SK-N-SH treated with all-trans-retinoic acid at 6 μM for 48 hours (cell line): ENCODE data around the gene RABGGTA.
A peak's percentile ranks its signal among the peaks of the same experiment; 100 is the strongest.

Source experiments
- ATAC-seq: fragments of 200-7000 bp; cut with Tn5 transposase; 3 replicates; pipeline ENCODE4 v1.9.1; 2020; ENCODE audit warnings: mild to moderate bottlenecking, moderate library complexity
- BACH2 ChIP-seq: fragments of 250-450 bp; sonication (Bioruptor Pico); IDR thresholded peaks from 2 replicates; pipeline ENCODE4 v1.9.0; 2021; ENCODE audit warnings: mild to moderate bottlenecking, borderline replicate concordance
- CREB5 ChIP-seq: fragments of 250-450 bp; sonication (Bioruptor Pico); IDR thresholded peaks from 2 replicates; pipeline ENCODE4 v1.5.1; 2020; ENCODE audit warnings: low read depth, mild to moderate bottlenecking, moderate library complexity
- CSDC2 ChIP-seq: fragments of 250-450 bp; sonication (Bioruptor Pico); IDR thresholded peaks from 2 replicates; pipeline ENCODE4 v1.5.0; 2020; ENCODE audit warnings: mild to moderate bottlenecking, moderate library complexity
- CSRNP3 ChIP-seq: fragments of 250-450 bp; sonication (Bioruptor Pico); IDR thresholded peaks from 2 replicates; pipeline ENCODE4 v1.5.1; 2021; ENCODE audit warnings: mild to moderate bottlenecking, moderate library complexity
- ESRRG ChIP-seq: fragments of 250-450 bp; sonication (Bioruptor Pico); IDR thresholded peaks from 2 replicates; pipeline ENCODE4 v1.6.1; 2021; ENCODE audit warnings: mild to moderate bottlenecking
- GLIS3 ChIP-seq: fragments of 250-450 bp; sonication (Bioruptor Pico); IDR thresholded peaks from 2 replicates; pipeline ENCODE4 v1.5.0; 2020; ENCODE audit warnings: mild to moderate bottlenecking, moderate library complexity
- ISL1 ChIP-seq: fragments of 250-450 bp; sonication (Bioruptor Pico); IDR thresholded peaks from 2 replicates; pipeline ENCODE4 v2.1.2; 2022; ENCODE audit warnings: mild to moderate bottlenecking, moderate library complexity
- OSR1 ChIP-seq: fragments of 250-450 bp; sonication (Bioruptor Pico); IDR thresholded peaks from 2 replicates; pipeline ENCODE4 v1.8.0; 2022; ENCODE audit warnings: moderate library complexity, mild to moderate bottlenecking, inconsistent platforms
- PATZ1 ChIP-seq: fragments of 250-450 bp; sonication (Bioruptor Pico); IDR thresholded peaks from 2 replicates; pipeline ENCODE4 v1.8.0; 2020; ENCODE audit warnings: mild to moderate bottlenecking, moderate library complexity, borderline replicate concordance
- POU6F1 ChIP-seq: fragments of 250-450 bp; sonication (Bioruptor Pico); IDR thresholded peaks from 2 replicates; pipeline ENCODE4 v1.8.0; 2021; ENCODE audit warnings: low read depth, mild to moderate bottlenecking, moderate library complexity, borderline replicate concordance
- PPARA ChIP-seq: fragments of 250-450 bp; sonication (Bioruptor Pico); IDR thresholded peaks from 2 replicates; pipeline ENCODE4 v1.5.0; 2020; ENCODE audit warnings: mild to moderate bottlenecking, borderline replicate concordance
- RARB ChIP-seq: fragments of 250-450 bp; sonication (Bioruptor Pico); IDR thresholded peaks from 2 replicates; pipeline ENCODE4 v1.8.0; 2021; ENCODE audit warnings: mild to moderate bottlenecking, moderate library complexity
- SNAI2 ChIP-seq: fragments of 250-450 bp; sonication (Bioruptor Pico); IDR thresholded peaks from 2 replicates; pipeline ENCODE4 v1.5.0; 2020; ENCODE audit warnings: mild to moderate bottlenecking, moderate library complexity
- TCF4 ChIP-seq: fragments of 250-450 bp; sonication (Bioruptor Pico); IDR thresholded peaks from 2 replicates; pipeline ENCODE4 v1.8.0; 2021; ENCODE audit warnings: mild to moderate bottlenecking, moderate library complexity, borderline replicate concordance
- TOX ChIP-seq: fragments of 250-450 bp; sonication (Bioruptor Pico); IDR thresholded peaks from 2 replicates; pipeline ENCODE4 v1.8.0; 2021; ENCODE audit warnings: mild to moderate bottlenecking, moderate library complexity, borderline replicate concordance
- ZC3H10 ChIP-seq: fragments of 250-450 bp; sonication (Bioruptor Pico); IDR thresholded peaks from 2 replicates; pipeline ENCODE4 v1.5.1; 2021; ENCODE audit warnings: mild to moderate bottlenecking, moderate library complexity
- ZFP3 ChIP-seq: fragments of 250-450 bp; sonication (Bioruptor Pico); IDR thresholded peaks from 2 replicates; pipeline ENCODE4 v1.5.0; 2020; ENCODE audit warnings: mild to moderate bottlenecking, moderate library complexity
- ZFP30 ChIP-seq: fragments of 450-650 bp; formaldehyde crosslinking; IDR thresholded peaks from 2 replicates; pipeline ENCODE4 v1.5.0; 2022; ENCODE audit warnings: mild to moderate bottlenecking, moderate library complexity
- ZNF565 ChIP-seq: fragments of 450-650 bp; formaldehyde crosslinking; conservative IDR thresholded peaks from 2 replicates; pipeline ENCODE4 v1.5.0; 2020; ENCODE audit warnings: low read depth, mild to moderate bottlenecking, moderate library complexity
- ZNF70 ChIP-seq: fragments of 450-650 bp; formaldehyde crosslinking; IDR thresholded peaks from 2 replicates; pipeline ENCODE4 v1.5.0; 2020; ENCODE audit warnings: mild to moderate bottlenecking, moderate library complexity

Gene RABGGTA

GRCh38 chr14:24280797-24281460 lies 9.5 kb upstream of the RABGGTA start:
- TF ChIP-seq OSR1 (CRISPR knock-in tag) (no peak), ZFP3 (no peak), CSDC2 (CRISPR knock-in tag) (no peak), ZC3H10 (CRISPR knock-in tag) (no peak), POU6F1 (no peak), PATZ1 (CRISPR knock-in tag) (no peak), TCF4 (CRISPR knock-in tag) (no peak), ZNF565 (no peak), CREB5 (no peak), ESRRG (CRISPR knock-in tag) (no peak)
- TF ChIP-seq, all 23 proteins: peak for 0
- no peak for ATAC-seq

GRCh38 chr14:24279301-24280186 lies 8.1 kb upstream of the RABGGTA start:
- no peak for TF ChIP-seq BACH2 (CRISPR knock-in tag)
- TF ChIP-seq PPARA (CRISPR knock-in tag) = no peak
- TF ChIP-seq ZNF70 (CRISPR knock-in tag) = no peak
- TF ChIP-seq CREB5 = no peak
- TF ChIP-seq PATZ1 (CRISPR knock-in tag) = no peak
- TF ChIP-seq TOX (CRISPR knock-in tag) = no peak
- no peak for TF ChIP-seq RARB (CRISPR knock-in tag)
- no peak for TF ChIP-seq GLIS3 (CRISPR knock-in tag)
- TF ChIP-seq CSRNP3 (CRISPR knock-in tag) = no peak
- ATAC-seq = peak; percentile 75

GRCh38 chr14:24278424-24278823 lies 7.0 kb upstream of the RABGGTA start:
- no peak for ATAC-seq
- TF ChIP-seq PPARA (CRISPR knock-in tag) = no peak
- TF ChIP-seq ISL1 (CRISPR knock-in tag) = no peak
- TF ChIP-seq CSRNP3 (CRISPR knock-in tag) = no peak
- no peak for TF ChIP-seq ESRRG (CRISPR knock-in tag)
- TF ChIP-seq CSDC2 (CRISPR knock-in tag) = no peak
- TF ChIP-seq RARB (CRISPR knock-in tag) = no peak
- no peak for TF ChIP-seq CREB5
- no peak for TF ChIP-seq POU6F1
- TF ChIP-seq ZFP30 (CRISPR knock-in tag) = no peak
- no peak for TF ChIP-seq SNAI2 (CRISPR knock-in tag)
- TF ChIP-seq TCF4 (CRISPR knock-in tag) = no peak
